ENCODE data around the gene TNK1. TPM values are rescaled to one million over a fixed set of nuclear protein-coding genes. Genes with fewer than 3 reads are reported as not detected.

The TNK1 gene
- total RNA-seq, 1 donor from 2014 or later, result 1.8 TPM

DNA sequence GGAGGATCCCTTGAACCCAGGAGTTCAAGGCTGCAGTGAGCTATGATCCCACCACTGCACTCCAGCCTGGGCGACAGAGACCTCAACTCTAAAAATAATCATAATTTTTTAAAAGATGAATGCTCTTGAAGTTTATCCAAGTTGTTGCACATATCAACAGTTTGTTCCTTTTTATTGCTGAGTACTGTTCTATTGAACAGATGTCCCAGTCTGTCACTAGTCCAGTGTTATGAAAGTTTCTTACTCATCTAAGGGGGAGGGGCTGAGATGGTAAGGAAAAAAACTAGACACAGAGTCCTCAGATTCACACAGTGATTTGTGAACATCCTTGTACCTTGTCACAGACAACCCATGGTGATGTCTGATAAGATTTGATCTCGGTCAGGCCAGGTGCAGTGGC is 40.7 kb upstream of the TNK1 start:
- Histone ChIP-seq H3K9me3 (replicated peaks) (no peaks in the 10 kb centered on the region), H3K4me1 (no peaks in the 10 kb centered on the region), H3K27ac (replicated peaks) (no peak overlapping the region), H3K36me3 (no peaks in the 10 kb centered on the region), H3K27me3 (ENCODE audit: low read depth) (peaks cover 68% of the 10 kb centered on the region), H3K4me3 (no peak overlapping the region)
- intact Hi-C loops (cut with micrococcal nuclease), result loop anchor here (10.0 kb wide), 1 partner anchor 65 kb away; no protein-coding TSS in a partner anchor
- TF ChIP-seq, protein P1, sequence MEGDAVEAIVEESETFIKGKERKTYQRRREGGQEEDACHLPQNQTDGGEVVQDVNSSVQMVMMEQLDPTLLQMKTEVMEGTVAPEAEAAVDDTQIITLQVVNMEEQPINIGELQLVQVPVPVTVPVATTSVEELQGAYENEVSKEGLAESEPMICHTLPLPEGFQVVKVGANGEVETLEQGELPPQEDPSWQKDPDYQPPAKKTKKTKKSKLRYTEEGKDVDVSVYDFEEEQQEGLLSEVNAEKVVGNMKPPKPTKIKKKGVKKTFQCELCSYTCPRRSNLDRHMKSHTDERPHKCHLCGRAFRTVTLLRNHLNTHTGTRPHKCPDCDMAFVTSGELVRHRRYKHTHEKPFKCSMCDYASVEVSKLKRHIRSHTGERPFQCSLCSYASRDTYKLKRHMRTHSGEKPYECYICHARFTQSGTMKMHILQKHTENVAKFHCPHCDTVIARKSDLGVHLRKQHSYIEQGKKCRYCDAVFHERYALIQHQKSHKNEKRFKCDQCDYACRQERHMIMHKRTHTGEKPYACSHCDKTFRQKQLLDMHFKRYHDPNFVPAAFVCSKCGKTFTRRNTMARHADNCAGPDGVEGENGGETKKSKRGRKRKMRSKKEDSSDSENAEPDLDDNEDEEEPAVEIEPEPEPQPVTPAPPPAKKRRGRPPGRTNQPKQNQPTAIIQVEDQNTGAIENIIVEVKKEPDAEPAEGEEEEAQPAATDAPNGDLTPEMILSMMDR (IDR thresholded peaks at IDR 0.05; ENCODE audit: borderline replicate concordance), result no peak
- no peak for DNase-seq

DNA sequence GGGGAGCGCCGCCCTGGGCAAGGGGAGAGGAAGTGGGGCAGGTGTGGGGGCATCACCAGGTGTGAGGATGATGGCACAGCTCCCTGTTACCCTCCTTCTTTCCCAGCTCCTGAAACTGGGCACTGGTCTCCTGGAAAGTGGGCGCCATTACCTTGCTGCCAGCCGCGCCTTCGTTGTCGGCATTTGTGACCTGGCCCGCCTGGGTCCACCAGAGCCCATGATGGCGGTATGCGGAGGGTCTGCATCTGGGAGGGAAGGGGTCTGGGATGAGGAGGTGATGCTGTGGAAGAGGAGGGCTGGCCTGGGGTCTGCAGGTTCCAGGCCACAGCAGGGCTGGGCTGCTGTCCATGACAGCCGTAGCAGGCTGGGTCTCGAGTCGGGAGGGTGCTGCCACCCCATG is 39.0 kb upstream of the TNK1 start:
- TF ChIP-seq, protein P1 (IDR thresholded peaks at IDR 0.05; ENCODE audit: borderline replicate concordance), result no peak
- DNase-seq, result no peak
- Histone ChIP-seq H3K27ac (replicated peaks) (no peak overlapping the region), H3K4me3 (no peak overlapping the region), H3K27me3 (ENCODE audit: low read depth) (peaks cover 51% of the 10 kb centered on the region), H3K4me1 (no peaks in the 10 kb centered on the region), H3K36me3 (no peaks in the 10 kb centered on the region), H3K9me3 (replicated peaks) (no peaks in the 10 kb centered on the region)
- intact Hi-C loops (cut with micrococcal nuclease), result loop anchor here (10.0 kb wide), 1 partner anchor 67 kb away; no protein-coding TSS in a partner anchor

DNA sequence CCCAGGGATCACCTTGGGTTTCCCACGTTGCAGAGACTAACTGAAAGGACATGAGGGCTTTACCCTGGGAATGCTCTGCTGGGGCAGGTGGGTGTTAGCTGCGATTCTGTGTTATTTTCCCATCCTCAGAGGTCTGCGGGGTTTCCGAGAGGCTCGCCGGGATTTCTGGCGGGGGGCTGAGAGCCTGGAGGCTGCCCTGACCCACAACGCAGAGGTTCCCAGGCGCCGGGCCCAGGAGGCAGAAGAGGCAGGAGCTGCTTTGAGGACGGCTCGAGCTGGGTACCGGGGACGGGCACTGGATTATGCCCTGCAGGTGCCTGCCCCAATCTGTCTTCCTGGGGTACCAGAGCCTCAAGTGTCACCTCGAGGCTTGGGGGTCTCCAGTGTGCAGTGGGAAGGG is 37.6 kb upstream of the TNK1 start:
- H3K27me3 ChIP-seq (ENCODE audit: low read depth), result peaks cover 37% of the 10 kb centered on the region
- H3K9me3 ChIP-seq (replicated peaks), result no peaks in the 10 kb centered on the region
- no peaks in the 10 kb centered on the region for H3K36me3 ChIP-seq
- intact Hi-C loops (cut with micrococcal nuclease), result loop anchor here (10.0 kb wide), 1 partner anchor 68 kb away; no protein-coding TSS in a partner anchor
- no peak overlapping the region for H3K4me3 ChIP-seq
- TF ChIP-seq, protein P1 (IDR thresholded peaks at IDR 0.05; ENCODE audit: borderline replicate concordance), result no peak
- no peaks in the 10 kb centered on the region for H3K4me1 ChIP-seq
- H3K27ac ChIP-seq (replicated peaks), result no peak overlapping the region
- DNase-seq, result no peak

DNA sequence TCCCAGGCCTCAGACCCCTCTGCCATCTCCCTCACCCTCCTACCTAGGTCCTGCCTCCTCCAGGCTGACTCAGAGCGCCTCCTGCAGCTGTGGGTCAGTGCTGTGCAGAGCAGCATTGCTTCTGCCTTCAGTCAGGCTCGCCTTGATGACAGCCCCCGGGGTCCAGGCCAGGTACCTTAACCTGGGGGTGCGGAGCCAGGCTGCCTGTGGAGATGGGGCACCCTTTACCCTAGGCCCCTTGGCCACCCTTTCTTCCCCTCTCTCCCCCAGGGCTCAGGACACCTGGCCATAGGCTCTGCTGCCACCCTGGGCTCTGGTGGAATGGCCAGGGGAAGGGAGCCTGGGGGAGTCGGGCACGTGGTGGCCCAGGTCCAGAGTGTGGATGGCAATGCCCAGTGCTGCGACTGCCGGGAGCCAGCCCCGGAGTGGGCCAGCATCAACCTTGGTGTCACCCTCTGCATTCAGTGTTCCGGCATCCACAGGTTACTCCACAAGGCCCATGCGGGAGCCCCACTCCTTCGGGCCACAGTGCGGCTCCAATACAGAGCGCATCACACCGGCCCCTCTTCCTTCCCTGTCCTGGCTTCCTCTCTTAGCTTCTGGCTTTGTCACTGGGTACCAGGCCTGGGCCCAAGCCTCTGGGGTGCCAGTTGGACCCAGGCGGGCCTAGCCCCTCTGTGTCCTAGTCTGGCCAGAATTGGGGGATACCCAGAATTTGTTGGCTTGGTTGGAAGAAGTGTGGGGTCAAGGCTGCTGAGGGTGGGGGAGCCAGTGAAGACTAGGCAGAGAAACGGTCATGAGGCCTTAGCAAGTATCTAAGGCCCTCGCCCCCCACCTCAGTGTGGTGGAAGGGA is 33.9 kb upstream of the TNK1 start:
- no peaks in the 10 kb centered on the region for H3K36me3 ChIP-seq
- no peak overlapping the region for H3K27ac ChIP-seq (replicated peaks)
- H3K4me1 ChIP-seq, result peaks cover 32% of the 10 kb centered on the region
- intact Hi-C loops (cut with micrococcal nuclease), result loop anchor here (10.0 kb wide), 1 partner anchor 72 kb away; no protein-coding TSS in a partner anchor
- TF ChIP-seq, protein P1 (IDR thresholded peaks at IDR 0.05; ENCODE audit: borderline replicate concordance), result no peak
- no peak overlapping the region for H3K4me3 ChIP-seq
- H3K9me3 ChIP-seq (replicated peaks), result no peaks in the 10 kb centered on the region
- peaks cover under 1% of the 10 kb centered on the region for H3K27me3 ChIP-seq (ENCODE audit: low read depth)
- no peak for DNase-seq

DNA sequence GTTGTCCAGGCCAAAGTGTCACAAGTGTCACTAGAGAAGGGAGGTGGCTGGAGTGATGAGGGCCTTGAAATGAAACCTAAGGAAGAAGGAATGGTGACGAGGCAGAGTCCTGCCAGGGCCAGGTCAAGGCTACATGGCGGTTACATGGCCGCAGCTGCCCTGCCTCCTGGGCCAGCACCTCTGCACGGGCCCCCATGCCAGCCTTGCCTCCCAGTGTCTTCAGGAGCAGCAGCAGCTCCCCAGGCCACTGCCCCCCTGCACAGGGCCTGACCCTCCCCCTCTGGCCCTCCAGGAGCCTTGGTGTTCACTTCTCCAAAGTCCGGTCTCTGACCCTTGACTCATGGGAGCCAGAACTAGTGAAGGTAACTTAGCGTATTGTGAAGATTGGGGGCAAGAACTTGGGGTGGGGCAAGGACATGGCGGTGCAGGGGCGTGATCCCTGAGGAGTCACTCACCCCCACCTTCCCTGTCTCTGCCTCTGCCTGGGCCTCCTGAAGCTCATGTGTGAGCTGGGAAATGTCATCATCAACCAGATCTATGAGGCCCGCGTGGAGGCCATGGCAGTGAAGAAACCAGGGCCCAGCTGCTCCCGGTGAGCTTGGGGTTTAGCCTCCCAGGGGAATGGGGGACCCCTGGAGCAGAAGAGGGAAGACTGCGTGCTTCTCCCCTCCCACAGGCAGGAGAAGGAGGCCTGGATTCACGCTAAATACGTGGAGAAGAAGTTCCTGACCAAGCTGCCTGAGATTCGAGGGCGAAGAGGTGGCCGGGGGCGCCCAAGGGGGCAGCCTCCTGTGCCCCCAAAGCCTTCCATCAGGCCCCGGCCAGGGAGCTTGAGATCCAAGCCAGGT is 33.0 kb upstream of the TNK1 start:
- intact Hi-C loops (cut with micrococcal nuclease), result loop anchor here (10.0 kb wide), 1 partner anchor 73 kb away; no protein-coding TSS in a partner anchor
- H3K27ac ChIP-seq (replicated peaks), result no peak overlapping the region
- TF ChIP-seq, protein P1 (IDR thresholded peaks at IDR 0.05; ENCODE audit: borderline replicate concordance), result no peak
- no peaks in the 10 kb centered on the region for H3K27me3 ChIP-seq (ENCODE audit: low read depth)
- H3K4me1 ChIP-seq, result peaks cover 41% of the 10 kb centered on the region
- H3K4me3 ChIP-seq, result no peak overlapping the region
- H3K9me3 ChIP-seq (replicated peaks), result no peaks in the 10 kb centered on the region
- H3K36me3 ChIP-seq, result no peaks in the 10 kb centered on the region
- DNase-seq, result no peak
